Testis (tissue), 3 donors: ENCODE data around the gene HEXD. TPM values are rescaled to one million over a fixed set of nuclear protein-coding genes. Genes with fewer than 3 reads are reported as not detected.

ENCODE experiments used
- DNase-seq: peaks from one replicate; pipeline ENCODE4 v3.0.0-alpha.2; 2019
- H3K27ac ChIP-seq, 2 donors: fragments of 200-600 bp; sonication (generic); one replicate each; pipeline ENCODE4 v1.5.1; 2019
- H3K27me3 ChIP-seq: fragments of 200-600 bp; sonication (generic); one replicate; pipeline ENCODE4 v1.5.1; 2019
- H3K36me3 ChIP-seq: fragments of 200-600 bp; sonication (generic); one replicate; pipeline ENCODE4 v1.5.1; 2017; ENCODE audit warnings: low read depth; ENCODE audit errors: missing control alignments
- H3K4me1 ChIP-seq: fragments of 200-600 bp; sonication (generic); one replicate; pipeline ENCODE4 v1.5.1; 2019
- H3K4me3 ChIP-seq, 2 donors: fragments of 200-600 bp; sonication (generic); one replicate each; pipeline ENCODE4 v1.5.1; 2017 to 2019
- H3K9me3 ChIP-seq: fragments of 200-600 bp; sonication (generic); one replicate; pipeline ENCODE4 v1.5.1; 2017
- POLR2A ChIP-seq: fragments of 450-650 bp; IDR thresholded peaks from one replicate; pipeline ENCODE4 v1.6.1; 2017; ENCODE audit warnings: antibody characterized with exemption, mild to moderate bottlenecking, moderate library complexity
- WGBS, 2 donors: methylation state at CpG; one replicate each; pipeline ENCODE4 v1.1.5; 2018; 5-methylcytosine and 5-hydroxymethylcytosine counted together
- intact Hi-C: fragments of 100-400 bp; cut with DNase I; formaldehyde crosslinking; loops from one replicate; pipeline ENCODE4 v1.15.1; 2023; ENCODE audit warnings: low total_unique reads
- polyA plus RNA-seq: library from polyadenylated mRNA; stranded (reverse); fragments of 350-450 nt; fragmentation: Illumina TruSeq; extraction: RNeasy Lipid Tissue Mini Kit (QIAGEN cat#74804); gene quantifications from one replicate; pipeline ENCODE4 v1.2.3, GENCODE V29; 2014; ENCODE audit warnings: low read depth, low replicate concordance; ENCODE audit not compliant: insufficient read depth
- total RNA-seq, 2 donors: library from RNA; depleted of rRNA; stranded (reverse); fragments of >200 nt; gene quantifications; one replicate each; pipeline ENCODE4 v1.2.3, GENCODE V29; 2016
- TF ChIP-seq, protein P1 (sequence below), 3 experiments: fragments of 450-650 bp in 2 of 3; fragments of 200-600 bp in 1 of 3; sonication (generic) in 1 of 3; IDR thresholded peaks; one replicate each; pipeline ENCODE4 v1.5.1; 2016 to 2019; ENCODE audit warnings: antibody characterized with exemption in 3 of 3, mild to moderate bottlenecking in 2 of 3, moderate library complexity in 1 of 3

HEXD gene
- total and polyA plus RNA-seq, 3 donors from 2014 or later: 24.4 to 95.3 (median 90.9) TPM

DNA sequence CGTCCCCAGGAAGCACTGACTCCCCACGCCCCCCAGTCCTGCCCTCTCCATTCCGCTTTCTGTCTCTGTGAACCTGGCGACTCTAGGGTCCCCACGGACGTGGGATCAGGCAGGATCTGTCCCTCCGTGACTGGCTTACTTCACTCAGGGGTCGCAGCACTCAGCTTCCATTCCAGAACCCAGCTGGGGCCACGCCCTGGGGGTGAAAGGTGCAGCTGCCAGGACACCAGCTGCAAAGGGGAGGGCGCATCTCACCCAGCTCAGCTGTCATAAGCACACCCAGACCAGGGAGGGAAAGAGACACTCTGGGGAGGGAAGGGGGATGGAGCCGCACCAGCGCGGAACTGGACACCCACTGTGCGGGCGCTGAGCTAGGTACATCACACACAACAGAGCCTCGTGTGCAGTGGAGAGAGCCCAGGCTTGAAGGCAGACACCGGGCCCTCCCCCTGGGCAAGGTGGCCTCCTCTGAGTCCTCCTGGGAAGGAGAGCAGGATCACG is 18.5 kb upstream of the HEXD start:
- intact Hi-C loops: no loop called here
- Histone ChIP-seq H3K4me3 (no peak overlapping the region), H3K36me3 (no peaks in the 10 kb centered on the region), H3K4me1 (no peaks in the 10 kb centered on the region), H3K9me3 (no peaks in the 10 kb centered on the region), H3K27ac (no peak overlapping the region), H3K27me3 (no peaks in the 10 kb centered on the region)
- DNase-seq: no peak
- TF ChIP-seq, protein P1, sequence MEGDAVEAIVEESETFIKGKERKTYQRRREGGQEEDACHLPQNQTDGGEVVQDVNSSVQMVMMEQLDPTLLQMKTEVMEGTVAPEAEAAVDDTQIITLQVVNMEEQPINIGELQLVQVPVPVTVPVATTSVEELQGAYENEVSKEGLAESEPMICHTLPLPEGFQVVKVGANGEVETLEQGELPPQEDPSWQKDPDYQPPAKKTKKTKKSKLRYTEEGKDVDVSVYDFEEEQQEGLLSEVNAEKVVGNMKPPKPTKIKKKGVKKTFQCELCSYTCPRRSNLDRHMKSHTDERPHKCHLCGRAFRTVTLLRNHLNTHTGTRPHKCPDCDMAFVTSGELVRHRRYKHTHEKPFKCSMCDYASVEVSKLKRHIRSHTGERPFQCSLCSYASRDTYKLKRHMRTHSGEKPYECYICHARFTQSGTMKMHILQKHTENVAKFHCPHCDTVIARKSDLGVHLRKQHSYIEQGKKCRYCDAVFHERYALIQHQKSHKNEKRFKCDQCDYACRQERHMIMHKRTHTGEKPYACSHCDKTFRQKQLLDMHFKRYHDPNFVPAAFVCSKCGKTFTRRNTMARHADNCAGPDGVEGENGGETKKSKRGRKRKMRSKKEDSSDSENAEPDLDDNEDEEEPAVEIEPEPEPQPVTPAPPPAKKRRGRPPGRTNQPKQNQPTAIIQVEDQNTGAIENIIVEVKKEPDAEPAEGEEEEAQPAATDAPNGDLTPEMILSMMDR (IDR thresholded peaks at IDR 0.05): no peak
- no peak for TF ChIP-seq POLR2A
- 85 to 90% methylated on average over 5 to 18 of the region's 18 CpGs for WGBS, 2 donors

DNA sequence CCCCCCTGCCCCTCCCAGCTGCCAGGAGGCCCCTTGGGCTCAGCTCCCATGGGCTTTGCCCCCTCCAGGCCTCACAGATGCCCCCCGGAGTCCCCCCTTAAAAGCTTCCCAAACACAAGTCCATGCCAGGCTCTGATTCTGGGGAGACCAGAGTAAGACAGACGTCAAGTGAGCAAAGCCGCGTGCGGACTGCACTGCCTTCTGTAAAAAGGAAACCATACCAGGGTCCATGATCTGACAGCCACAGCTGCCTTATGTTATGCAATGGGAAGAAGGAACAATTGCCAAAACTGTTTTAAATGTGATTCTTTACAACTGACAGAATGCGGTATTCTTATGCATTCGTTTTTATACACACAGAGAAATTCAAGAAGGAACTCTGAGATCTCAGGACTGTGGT is 17.9 kb upstream of the HEXD start:
- DNase-seq: no peak
- Histone ChIP-seq H3K27me3 (no peaks in the 10 kb centered on the region), H3K36me3 (no peaks in the 10 kb centered on the region), H3K9me3 (no peaks in the 10 kb centered on the region), H3K4me3 (no peak overlapping the region), H3K27ac (no peak overlapping the region), H3K4me1 (no peaks in the 10 kb centered on the region)
- TF ChIP-seq, protein P1 (IDR thresholded peaks at IDR 0.05): no peak
- intact Hi-C loops: no loop called here
- WGBS, 2 donors: 84 to 93% methylated on average over 6 to 7 of the region's 7 CpGs

DNA sequence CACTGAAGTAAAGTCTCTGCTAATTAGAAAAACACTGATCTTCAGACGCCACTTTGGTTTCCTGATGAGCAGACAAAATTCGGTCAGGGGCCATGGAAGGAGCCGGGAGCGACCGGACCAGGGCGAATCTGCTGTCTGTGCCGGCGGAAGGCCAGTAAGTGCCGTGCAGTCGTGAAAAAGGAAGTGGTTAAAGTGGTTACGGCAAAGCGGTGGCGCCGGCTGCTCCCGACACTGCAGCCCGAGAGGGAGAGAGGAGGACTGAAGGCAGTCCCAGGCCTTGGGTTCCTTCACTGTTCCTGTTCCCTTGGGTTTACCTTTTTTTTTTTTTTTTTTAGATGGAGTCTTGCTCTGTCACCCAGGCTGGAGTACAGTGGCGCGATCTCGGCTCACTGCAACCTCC is 17.3 kb upstream of the HEXD start:
- TF ChIP-seq POLR2A: no peak
- TF ChIP-seq, protein P1 (IDR thresholded peaks at IDR 0.05): no peak
- H3K9me3 ChIP-seq: no peaks in the 10 kb centered on the region
- no peaks in the 10 kb centered on the region for H3K27me3 ChIP-seq
- H3K4me3 ChIP-seq: no peak overlapping the region
- no peaks in the 10 kb centered on the region for H3K4me1 ChIP-seq
- 86 to 92% methylated on average over 19 of the region's 19 CpGs for WGBS, 2 donors
- H3K27ac ChIP-seq: no peak overlapping the region
- intact Hi-C loops: no loop called here
- no peak for DNase-seq
- H3K36me3 ChIP-seq: no peaks in the 10 kb centered on the region

DNA sequence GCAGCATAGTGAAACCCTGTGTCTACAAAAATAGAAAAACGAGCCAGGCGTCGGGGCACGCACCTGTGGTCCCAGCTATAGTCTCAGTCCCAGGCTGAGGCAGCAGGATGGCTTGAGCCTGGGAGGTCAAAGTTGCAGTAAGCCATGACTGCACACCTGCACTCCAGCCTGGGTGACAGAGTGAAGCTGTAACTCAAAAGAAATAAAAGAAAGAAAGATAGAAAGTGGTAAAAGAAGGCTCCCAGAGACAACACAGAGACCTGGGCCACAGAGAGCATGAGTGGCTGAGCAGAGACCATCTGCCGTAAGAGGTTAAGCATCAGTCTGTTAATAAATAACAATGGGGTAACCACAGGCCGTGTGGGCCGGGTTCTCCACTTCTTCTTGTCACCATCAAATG is 15.3 kb upstream of the HEXD start:
- H3K27ac ChIP-seq: no peak overlapping the region
- H3K9me3 ChIP-seq: no peaks in the 10 kb centered on the region
- no peak overlapping the region for H3K4me3 ChIP-seq
- no peak for DNase-seq
- no peaks in the 10 kb centered on the region for H3K27me3 ChIP-seq
- WGBS, 2 donors: 85 to 90% methylated on average over 7 of the region's 7 CpGs
- intact Hi-C loops: no loop called here
- TF ChIP-seq, protein P1 (IDR thresholded peaks at IDR 0.05): no peak
- no peak for TF ChIP-seq POLR2A
- no peaks in the 10 kb centered on the region for H3K36me3 ChIP-seq
- no peaks in the 10 kb centered on the region for H3K4me1 ChIP-seq
